ENCODE measurements around the gene SCAMP2.
"Not testable (repeated sequence)": the region's sequence is repeated elsewhere in the genome, so short reads cannot be mapped to it uniquely, and the experiment has no call there.

Gene SCAMP2

DNA sequence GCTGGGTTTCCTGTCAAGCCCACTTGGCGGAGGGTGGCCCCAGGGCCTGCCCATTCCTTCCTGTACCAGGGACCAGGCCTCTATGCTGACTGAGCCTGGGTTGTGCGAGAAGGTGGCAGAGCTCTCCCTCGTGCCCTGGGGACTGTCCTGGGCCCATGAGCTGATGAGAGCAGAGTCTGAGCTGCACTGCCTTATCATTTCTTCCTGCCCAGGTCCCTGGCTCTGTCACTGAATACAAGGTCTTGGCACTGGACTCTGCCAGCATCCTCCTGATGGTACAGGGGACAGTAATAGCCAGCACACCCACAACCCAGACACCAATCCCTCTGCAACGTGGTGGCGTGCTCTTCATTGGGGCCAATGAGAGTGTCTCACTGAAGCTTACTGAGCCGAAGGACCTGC lies 24.1 kb upstream of the SCAMP2 start:
- peaks cover 3% of the 10 kb centered on the region for H3K4me1 ChIP-seq (ENCODE audit: insufficient read depth, low read length)
- no peak overlapping the region for H2AFZ ChIP-seq (ENCODE audit: low read depth, low read length)
- TF ChIP-seq EZH2 (IDR thresholded peaks at IDR 0.05; ENCODE audit: borderline replicate concordance, low read depth, low read length, severe bottlenecking), result no peak
- TF ChIP-seq, protein P1, sequence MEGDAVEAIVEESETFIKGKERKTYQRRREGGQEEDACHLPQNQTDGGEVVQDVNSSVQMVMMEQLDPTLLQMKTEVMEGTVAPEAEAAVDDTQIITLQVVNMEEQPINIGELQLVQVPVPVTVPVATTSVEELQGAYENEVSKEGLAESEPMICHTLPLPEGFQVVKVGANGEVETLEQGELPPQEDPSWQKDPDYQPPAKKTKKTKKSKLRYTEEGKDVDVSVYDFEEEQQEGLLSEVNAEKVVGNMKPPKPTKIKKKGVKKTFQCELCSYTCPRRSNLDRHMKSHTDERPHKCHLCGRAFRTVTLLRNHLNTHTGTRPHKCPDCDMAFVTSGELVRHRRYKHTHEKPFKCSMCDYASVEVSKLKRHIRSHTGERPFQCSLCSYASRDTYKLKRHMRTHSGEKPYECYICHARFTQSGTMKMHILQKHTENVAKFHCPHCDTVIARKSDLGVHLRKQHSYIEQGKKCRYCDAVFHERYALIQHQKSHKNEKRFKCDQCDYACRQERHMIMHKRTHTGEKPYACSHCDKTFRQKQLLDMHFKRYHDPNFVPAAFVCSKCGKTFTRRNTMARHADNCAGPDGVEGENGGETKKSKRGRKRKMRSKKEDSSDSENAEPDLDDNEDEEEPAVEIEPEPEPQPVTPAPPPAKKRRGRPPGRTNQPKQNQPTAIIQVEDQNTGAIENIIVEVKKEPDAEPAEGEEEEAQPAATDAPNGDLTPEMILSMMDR (IDR thresholded peaks at IDR 0.05; ENCODE audit: borderline replicate concordance, extremely low read depth, low read length, poor library complexity, severe bottlenecking), result no peak
- no peaks in the 10 kb centered on the region for H3K79me2 ChIP-seq (ENCODE audit: insufficient read depth, low read length)
- no peak overlapping the region for H3K4me3 ChIP-seq (ENCODE audit: low read depth in 1 of 2, low read length in 2 of 2)
- H3K36me3 ChIP-seq (ENCODE audit: insufficient read depth, low read length), result peaks cover 66% of the 10 kb centered on the region
- H3K27me3 ChIP-seq (ENCODE audit: insufficient read depth, low read length, poor library complexity), result no peaks in the 10 kb centered on the region
- DNase-seq (no peak), ATAC-seq (ENCODE audit: insufficient read depth, low read depth) (no peak)
- H3K27ac ChIP-seq (ENCODE audit: low read length), result no peak overlapping the region
- no peak overlapping the region for H3K4me2 ChIP-seq (ENCODE audit: insufficient read depth, low read length)
- no peaks in the 10 kb centered on the region for H4K20me1 ChIP-seq (ENCODE audit: insufficient read depth, low read length)
- no peak overlapping the region for H3K9ac ChIP-seq (ENCODE audit: low read depth, low read length)
- H3K9me3 ChIP-seq (ENCODE audit: insufficient read depth, low read length, severe bottlenecking), result no peaks in the 10 kb centered on the region

DNA sequence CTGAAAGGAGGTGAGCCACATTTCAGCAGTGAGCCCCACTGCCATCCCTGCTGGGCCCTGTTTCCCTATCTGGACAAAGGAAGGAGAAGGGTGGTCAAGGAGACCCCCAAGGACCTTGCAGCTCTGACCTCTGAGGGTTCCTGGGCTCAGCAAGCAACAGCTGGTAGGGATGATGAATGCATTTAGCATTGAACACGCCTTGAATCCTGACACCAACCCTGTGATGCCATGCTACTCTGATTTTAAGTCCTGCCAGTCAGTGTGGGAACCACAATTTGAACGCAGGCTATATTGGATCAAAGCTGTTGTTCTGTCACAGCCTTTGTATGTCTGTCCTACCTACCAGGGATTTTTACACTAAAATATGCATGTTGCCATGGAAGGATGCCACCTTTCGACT lies 23.2 kb upstream of the SCAMP2 start:
- no peak for ATAC-seq (ENCODE audit: insufficient read depth, low read depth)
- H3K36me3 ChIP-seq (ENCODE audit: insufficient read depth, low read length), result peaks cover 64% of the 10 kb centered on the region
- no peaks in the 10 kb centered on the region for H3K27me3 ChIP-seq (ENCODE audit: insufficient read depth, low read length, poor library complexity)
- no peaks in the 10 kb centered on the region for H4K20me1 ChIP-seq (ENCODE audit: insufficient read depth, low read length)
- H3K4me3 ChIP-seq (ENCODE audit: low read depth in 1 of 2, low read length in 2 of 2), result no peak overlapping the region
- H3K9ac ChIP-seq (ENCODE audit: low read depth, low read length), result no peak overlapping the region
- no peak for TF ChIP-seq EZH2 (IDR thresholded peaks at IDR 0.05; ENCODE audit: borderline replicate concordance, low read depth, low read length, severe bottlenecking)
- TF ChIP-seq, protein P1 (IDR thresholded peaks at IDR 0.05; ENCODE audit: borderline replicate concordance, extremely low read depth, low read length, poor library complexity, severe bottlenecking), result no peak
- H3K79me2 ChIP-seq (ENCODE audit: insufficient read depth, low read length), result no peaks in the 10 kb centered on the region
- H3K4me2 ChIP-seq (ENCODE audit: insufficient read depth, low read length), result no peak overlapping the region
- H3K27ac ChIP-seq (ENCODE audit: low read length), result no peak overlapping the region
- DNase-seq, result no peak
- peaks cover 3% of the 10 kb centered on the region for H3K4me1 ChIP-seq (ENCODE audit: insufficient read depth, low read length)
- H3K9me3 ChIP-seq (ENCODE audit: insufficient read depth, low read length, severe bottlenecking), result no peaks in the 10 kb centered on the region
- no peak overlapping the region for H2AFZ ChIP-seq (ENCODE audit: low read depth, low read length)

DNA sequence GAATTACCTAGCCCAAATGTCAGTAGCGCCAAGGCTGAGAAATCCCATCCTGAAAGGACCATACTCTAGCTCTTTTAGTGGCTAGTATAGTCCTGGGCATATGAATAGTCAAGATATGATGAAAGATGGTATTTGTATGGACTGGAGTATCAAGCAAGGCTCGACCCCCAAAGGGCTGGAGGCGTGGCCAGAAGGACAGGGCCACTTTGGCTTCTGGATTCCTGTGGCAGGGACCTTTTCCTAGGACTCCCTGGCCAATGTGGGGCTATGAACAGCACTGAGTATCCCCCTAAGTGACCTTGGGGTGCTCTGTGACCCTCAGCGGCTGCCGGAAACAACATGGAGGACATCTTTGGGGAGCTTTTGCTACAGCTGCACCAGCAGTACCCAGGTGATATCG lies 22.7 kb upstream of the SCAMP2 start:
- Histone ChIP-seq H3K9ac (ENCODE audit: low read depth, low read length) (no peak overlapping the region), H3K27me3 (ENCODE audit: insufficient read depth, low read length, poor library complexity) (no peaks in the 10 kb centered on the region), H3K4me3 (ENCODE audit: low read depth in 1 of 2, low read length in 2 of 2) (no peak overlapping the region), H4K20me1 (ENCODE audit: insufficient read depth, low read length) (no peaks in the 10 kb centered on the region), H3K4me2 (ENCODE audit: insufficient read depth, low read length) (no peak overlapping the region), H3K79me2 (ENCODE audit: insufficient read depth, low read length) (peaks cover 3% of the 10 kb centered on the region; the same call in 1 of the 2 replicates), H2AFZ (ENCODE audit: low read depth, low read length) (no peak overlapping the region), H3K27ac (ENCODE audit: low read length) (no peak overlapping the region), H3K36me3 (ENCODE audit: insufficient read depth, low read length) (peaks cover 63% of the 10 kb centered on the region), H3K9me3 (ENCODE audit: insufficient read depth, low read length, severe bottlenecking) (no peaks in the 10 kb centered on the region), H3K4me1 (ENCODE audit: insufficient read depth, low read length) (peaks cover 8% of the 10 kb centered on the region)
- no peak for ATAC-seq (ENCODE audit: insufficient read depth, low read depth)
- TF ChIP-seq EZH2 (IDR thresholded peaks at IDR 0.05; ENCODE audit: borderline replicate concordance, low read depth, low read length, severe bottlenecking), result no peak
- TF ChIP-seq, protein P1 (IDR thresholded peaks at IDR 0.05; ENCODE audit: borderline replicate concordance, extremely low read depth, low read length, poor library complexity, severe bottlenecking), result no peak
- DNase-seq, result no peak

DNA sequence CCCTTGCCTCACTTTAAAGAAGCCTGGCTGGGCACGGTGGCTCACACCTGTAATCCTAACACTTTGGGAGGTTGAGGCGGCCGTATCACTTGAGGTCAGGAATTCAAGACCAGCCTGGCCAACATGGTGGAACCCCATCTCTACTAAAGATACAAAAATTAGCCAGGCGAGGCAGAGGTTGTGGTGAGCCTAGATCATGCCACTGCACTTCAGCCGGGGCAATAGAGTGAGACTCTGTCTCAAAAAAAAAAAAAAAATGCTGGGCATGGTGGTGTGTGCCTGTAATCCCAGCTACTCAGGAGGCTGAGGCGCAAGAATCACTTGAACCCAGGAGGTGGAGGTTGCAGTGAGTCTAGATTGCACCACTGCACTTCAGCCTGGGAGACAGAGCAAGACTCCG lies 21.2 kb upstream of the SCAMP2 start:
- H3K9me3 ChIP-seq (ENCODE audit: insufficient read depth, low read length, severe bottlenecking); H3K4me2 ChIP-seq (ENCODE audit: insufficient read depth, low read length); H2AFZ ChIP-seq (ENCODE audit: low read depth, low read length); ATAC-seq (ENCODE audit: insufficient read depth, low read depth); H3K4me3 ChIP-seq (ENCODE audit: low read depth in 1 of 2, low read length in 2 of 2); H3K9ac ChIP-seq (ENCODE audit: low read depth, low read length); H4K20me1 ChIP-seq (ENCODE audit: insufficient read depth, low read length); H3K27me3 ChIP-seq (ENCODE audit: insufficient read depth, low read length, poor library complexity); H3K27ac ChIP-seq (ENCODE audit: low read length); DNase-seq: not testable (repeated sequence)
- peaks cover 12% of the 10 kb centered on the region for H3K79me2 ChIP-seq (ENCODE audit: insufficient read depth, low read length)
- peaks cover 51% of the 10 kb centered on the region for H3K36me3 ChIP-seq (ENCODE audit: insufficient read depth, low read length)
- peaks cover 22% of the 10 kb centered on the region for H3K4me1 ChIP-seq (ENCODE audit: insufficient read depth, low read length)

Data from DND-41 (cell line).